ENCODE data around the gene TCHHL1. TPM values are rescaled to one million over a fixed set of nuclear protein-coding genes. Genes with fewer than 3 reads are reported as not detected.
A peak's percentile ranks its signal among the peaks of the same experiment; 100 is the strongest.

The TCHHL1 gene
- total and polyA plus RNA-seq, 9 of the 15 experiments (the other 6 are each of a cell fraction or from before 2014, with no cell fraction given): not detected

DNA sequence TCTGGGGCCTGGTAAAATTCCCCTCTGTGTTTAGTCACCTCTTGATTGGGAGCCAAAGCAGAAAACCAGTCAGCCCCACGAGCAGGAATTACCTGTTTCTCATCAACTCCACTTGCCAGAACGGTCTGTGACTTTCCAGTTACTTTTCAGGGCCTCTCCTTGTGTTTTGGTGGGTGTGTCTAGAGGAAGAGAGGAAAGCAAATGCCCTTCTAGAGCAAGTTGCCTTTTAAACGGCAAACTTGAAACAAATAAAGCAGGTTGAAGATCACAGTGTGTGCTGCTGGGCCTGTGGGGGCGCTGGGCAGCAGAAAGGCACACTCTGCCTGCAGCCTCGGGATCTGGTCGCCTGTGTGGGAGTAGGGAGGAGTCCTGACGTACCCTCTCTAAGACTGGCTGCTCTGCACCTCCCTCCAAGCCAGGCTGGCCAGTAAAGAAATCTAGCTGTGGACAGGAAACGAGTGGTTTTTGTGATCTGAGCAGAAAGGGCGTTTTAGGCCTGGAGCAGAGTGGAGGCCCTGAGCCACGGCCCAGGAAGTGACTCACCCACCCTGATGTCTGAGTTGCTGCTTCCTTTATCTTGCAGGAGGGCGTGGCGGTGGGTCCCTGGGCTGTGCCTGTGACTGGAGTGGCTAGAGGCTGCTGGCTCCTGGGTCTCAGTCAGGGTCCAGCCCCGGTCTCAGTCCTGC is 41.0 kb downstream of the TCHHL1 start (continued):
- TF ChIP-seq NELFE (IDR thresholded peaks at IDR 0.05; ENCODE audit: insufficient read depth, insufficient read length): no peak
- TF ChIP-seq KLF13 (tag; IDR thresholded peaks at IDR 0.05; ENCODE audit: borderline replicate concordance, low read depth): 0 out of 2 replicates have a peak, but pooled peaks have one; percentile 59
- TF ChIP-seq ARHGAP35 (IDR thresholded peaks at IDR 0.05; ENCODE audit: partially characterized antibody): no peak
- TF ChIP-seq, protein P1, sequence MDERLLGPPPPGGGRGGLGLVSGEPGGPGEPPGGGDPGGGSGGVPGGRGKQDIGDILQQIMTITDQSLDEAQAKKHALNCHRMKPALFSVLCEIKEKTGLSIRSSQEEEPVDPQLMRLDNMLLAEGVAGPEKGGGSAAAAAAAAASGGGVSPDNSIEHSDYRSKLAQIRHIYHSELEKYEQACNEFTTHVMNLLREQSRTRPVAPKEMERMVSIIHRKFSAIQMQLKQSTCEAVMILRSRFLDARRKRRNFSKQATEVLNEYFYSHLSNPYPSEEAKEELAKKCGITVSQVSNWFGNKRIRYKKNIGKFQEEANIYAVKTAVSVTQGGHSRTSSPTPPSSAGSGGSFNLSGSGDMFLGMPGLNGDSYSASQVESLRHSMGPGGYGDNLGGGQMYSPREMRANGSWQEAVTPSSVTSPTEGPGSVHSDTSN (CRISPR knock-in tag; IDR thresholded peaks at IDR 0.05; ENCODE audit: low read depth): no peak
- TF ChIP-seq, protein P1 (tag; conservative IDR thresholded peaks at IDR 0.05; ENCODE audit: low read depth): peak; percentile 75
- peak; percentile 17; the same call in 1 of the 2 replicates for TF ChIP-seq MYNN (IDR thresholded peaks at IDR 0.05)
- no peak for TF ChIP-seq MYNN (CRISPR knock-in tag; IDR thresholded peaks at IDR 0.05)
- TF ChIP-seq ZNF707 (CRISPR knock-in tag; conservative IDR thresholded peaks at IDR 0.05): no peak
- TF ChIP-seq MED1 (CRISPR knock-in tag; IDR thresholded peaks at IDR 0.05; ENCODE audit: borderline replicate concordance): no peak
- TF ChIP-seq, protein P2, sequence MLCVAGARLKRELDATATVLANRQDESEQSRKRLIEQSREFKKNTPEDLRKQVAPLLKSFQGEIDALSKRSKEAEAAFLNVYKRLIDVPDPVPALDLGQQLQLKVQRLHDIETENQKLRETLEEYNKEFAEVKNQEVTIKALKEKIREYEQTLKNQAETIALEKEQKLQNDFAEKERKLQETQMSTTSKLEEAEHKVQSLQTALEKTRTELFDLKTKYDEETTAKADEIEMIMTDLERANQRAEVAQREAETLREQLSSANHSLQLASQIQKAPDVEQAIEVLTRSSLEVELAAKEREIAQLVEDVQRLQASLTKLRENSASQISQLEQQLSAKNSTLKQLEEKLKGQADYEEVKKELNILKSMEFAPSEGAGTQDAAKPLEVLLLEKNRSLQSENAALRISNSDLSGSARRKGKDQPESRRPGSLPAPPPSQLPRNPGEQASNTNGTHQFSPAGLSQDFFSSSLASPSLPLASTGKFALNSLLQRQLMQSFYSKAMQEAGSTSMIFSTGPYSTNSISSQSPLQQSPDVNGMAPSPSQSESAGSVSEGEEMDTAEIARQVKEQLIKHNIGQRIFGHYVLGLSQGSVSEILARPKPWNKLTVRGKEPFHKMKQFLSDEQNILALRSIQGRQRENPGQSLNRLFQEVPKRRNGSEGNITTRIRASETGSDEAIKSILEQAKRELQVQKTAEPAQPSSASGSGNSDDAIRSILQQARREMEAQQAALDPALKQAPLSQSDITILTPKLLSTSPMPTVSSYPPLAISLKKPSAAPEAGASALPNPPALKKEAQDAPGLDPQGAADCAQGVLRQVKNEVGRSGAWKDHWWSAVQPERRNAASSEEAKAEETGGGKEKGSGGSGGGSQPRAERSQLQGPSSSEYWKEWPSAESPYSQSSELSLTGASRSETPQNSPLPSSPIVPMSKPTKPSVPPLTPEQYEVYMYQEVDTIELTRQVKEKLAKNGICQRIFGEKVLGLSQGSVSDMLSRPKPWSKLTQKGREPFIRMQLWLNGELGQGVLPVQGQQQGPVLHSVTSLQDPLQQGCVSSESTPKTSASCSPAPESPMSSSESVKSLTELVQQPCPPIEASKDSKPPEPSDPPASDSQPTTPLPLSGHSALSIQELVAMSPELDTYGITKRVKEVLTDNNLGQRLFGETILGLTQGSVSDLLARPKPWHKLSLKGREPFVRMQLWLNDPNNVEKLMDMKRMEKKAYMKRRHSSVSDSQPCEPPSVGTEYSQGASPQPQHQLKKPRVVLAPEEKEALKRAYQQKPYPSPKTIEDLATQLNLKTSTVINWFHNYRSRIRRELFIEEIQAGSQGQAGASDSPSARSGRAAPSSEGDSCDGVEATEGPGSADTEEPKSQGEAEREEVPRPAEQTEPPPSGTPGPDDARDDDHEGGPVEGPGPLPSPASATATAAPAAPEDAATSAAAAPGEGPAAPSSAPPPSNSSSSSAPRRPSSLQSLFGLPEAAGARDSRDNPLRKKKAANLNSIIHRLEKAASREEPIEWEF (CRISPR knock-in tag; IDR thresholded peaks at IDR 0.05): no peak
- no peak for TF ChIP-seq PCBP2 (IDR thresholded peaks at IDR 0.05; ENCODE audit: low read depth, low read length, poor library complexity, severe bottlenecking)
- TF ChIP-seq, protein P3, sequence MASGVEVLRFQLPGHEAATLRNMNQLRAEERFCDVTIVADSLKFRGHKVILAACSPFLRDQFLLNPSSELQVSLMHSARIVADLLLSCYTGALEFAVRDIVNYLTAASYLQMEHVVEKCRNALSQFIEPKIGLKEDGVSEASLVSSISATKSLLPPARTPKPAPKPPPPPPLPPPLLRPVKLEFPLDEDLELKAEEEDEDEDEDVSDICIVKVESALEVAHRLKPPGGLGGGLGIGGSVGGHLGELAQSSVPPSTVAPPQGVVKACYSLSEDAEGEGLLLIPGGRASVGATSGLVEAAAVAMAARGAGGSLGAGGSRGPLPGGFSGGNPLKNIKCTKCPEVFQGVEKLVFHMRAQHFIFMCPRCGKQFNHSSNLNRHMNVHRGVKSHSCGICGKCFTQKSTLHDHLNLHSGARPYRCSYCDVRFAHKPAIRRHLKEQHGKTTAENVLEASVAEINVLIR (CRISPR knock-in tag; IDR thresholded peaks at IDR 0.05): peak; percentile 33; the same call in 1 of the 2 replicates
- peak; percentile 95 for TF ChIP-seq KLF1 (tag; IDR thresholded peaks at IDR 0.05)
- TF ChIP-seq TBP (optimal IDR thresholded peaks at IDR 0.05; ENCODE audit: low read depth, low read length): peak; percentile 86
